ENCODE measurements around the gene MCCD1.

DNA sequence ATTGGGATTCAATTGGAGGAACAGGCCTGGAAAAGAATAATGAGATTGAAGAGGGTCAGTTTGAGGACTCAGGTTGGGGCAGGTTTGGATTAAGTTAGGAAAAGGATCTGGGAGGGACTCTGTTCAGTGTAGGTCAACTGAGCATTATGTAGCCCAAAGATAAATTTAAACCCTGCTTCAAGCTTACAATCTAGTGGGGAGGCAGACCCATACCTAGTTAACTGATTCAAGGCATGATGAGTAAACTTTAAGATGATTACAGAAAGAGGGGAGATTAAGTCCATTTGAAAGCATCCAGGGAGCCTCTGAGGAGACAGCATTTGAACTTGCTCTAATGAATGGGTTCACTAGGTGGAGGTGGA is 31.9 kb downstream of the MCCD1 start:
- TF ChIP-seq EZH2phosphoT487 (IDR thresholded peaks at IDR 0.05; ENCODE audit: borderline replicate concordance, low read length), result no peak
- TF ChIP-seq, protein P1, sequence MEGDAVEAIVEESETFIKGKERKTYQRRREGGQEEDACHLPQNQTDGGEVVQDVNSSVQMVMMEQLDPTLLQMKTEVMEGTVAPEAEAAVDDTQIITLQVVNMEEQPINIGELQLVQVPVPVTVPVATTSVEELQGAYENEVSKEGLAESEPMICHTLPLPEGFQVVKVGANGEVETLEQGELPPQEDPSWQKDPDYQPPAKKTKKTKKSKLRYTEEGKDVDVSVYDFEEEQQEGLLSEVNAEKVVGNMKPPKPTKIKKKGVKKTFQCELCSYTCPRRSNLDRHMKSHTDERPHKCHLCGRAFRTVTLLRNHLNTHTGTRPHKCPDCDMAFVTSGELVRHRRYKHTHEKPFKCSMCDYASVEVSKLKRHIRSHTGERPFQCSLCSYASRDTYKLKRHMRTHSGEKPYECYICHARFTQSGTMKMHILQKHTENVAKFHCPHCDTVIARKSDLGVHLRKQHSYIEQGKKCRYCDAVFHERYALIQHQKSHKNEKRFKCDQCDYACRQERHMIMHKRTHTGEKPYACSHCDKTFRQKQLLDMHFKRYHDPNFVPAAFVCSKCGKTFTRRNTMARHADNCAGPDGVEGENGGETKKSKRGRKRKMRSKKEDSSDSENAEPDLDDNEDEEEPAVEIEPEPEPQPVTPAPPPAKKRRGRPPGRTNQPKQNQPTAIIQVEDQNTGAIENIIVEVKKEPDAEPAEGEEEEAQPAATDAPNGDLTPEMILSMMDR (conservative IDR thresholded peaks at IDR 0.05; ENCODE audit: low read depth, low read length), result no peak
